A549 (cell line): ENCODE data around the gene LINGO3. TPM values are rescaled to one million over a fixed set of nuclear protein-coding genes. Genes with fewer than 3 reads are reported as not detected.
A peak's percentile ranks its signal among the peaks of the same experiment; 100 is the strongest.

Experiments used
- ATAC-seq, 2 experiments: fragments of 200-7000 bp in 1 of 2; fragments of >200 bp in 1 of 2; cut with Nextera tagmentation in 1 of 2; cut with Tn5 transposase in 1 of 2; 3 replicates each; pipeline versions ENCODE4 v1.8.0 to v1.9.1; 2018 to 2020; ENCODE audit warnings: mild to moderate bottlenecking in 1 of 2, moderate library complexity in 1 of 2
- CTCF ChIA-PET: fragments of 300-600 bp; sonication (Branson Sonifier 250); formaldehyde crosslinking; extraction: SDS; loops from one replicate; lab custom pipeline; 2021; ENCODE audit warnings: antibody characterized with exemption, inconsistent platforms; lab: Yijun Ruan, JAX
- POLR2A ChIA-PET: fragments of 350-600 bp; formaldehyde crosslinking; extraction: SDS; loops from one replicate; lab custom pipeline; 2021; ENCODE audit warnings: antibody characterized with exemption, inconsistent platforms; lab: Yijun Ruan, JAX
- DNase-seq, 2 experiments: peaks; one replicate each; pipeline versions ENCODE4 v3.0.0 to v3.0.0-alpha.2; 2011 to 2016; ENCODE audit warnings: low read depth in 1 of 2, low spot score in 1 of 2
- FAIRE-seq: peaks from 2 replicates; lab custom pipeline; 2011; peaks lifted over from hg19 to GRCh38; lab: Jason Lieb, UNC
- H3K27ac ChIP-seq, 2 experiments: fragments of >200 bp; sonication (Bioruptor Twin); formaldehyde crosslinking; 3 replicates each; pipeline ENCODE4 v1.5.1; 2016 to 2017
- H3K4me1 ChIP-seq: fragments of >200 bp; sonication (Bioruptor Twin); formaldehyde crosslinking; 3 replicates; pipeline ENCODE4 v1.6.1; 2016
- H3K4me2 ChIP-seq: fragments of >200 bp; sonication (Bioruptor Twin); formaldehyde crosslinking; 3 replicates; pipeline ENCODE4 v1.6.1; 2016
- H3K4me3 ChIP-seq: fragments of >200 bp; sonication (Bioruptor Twin); formaldehyde crosslinking; 3 replicates; pipeline ENCODE4 v1.5.1; 2016
- H3K9me3 ChIP-seq: fragments of >200 bp; sonication (Bioruptor Twin); formaldehyde crosslinking; 3 replicates; pipeline ENCODE4 v1.6.1; 2016
- ATOH8 ChIP-seq: fragments of 250-450 bp; sonication (Bioruptor Pico); IDR thresholded peaks from 2 replicates; pipeline ENCODE4 v1.5.0; 2020; ENCODE audit warnings: low read depth, mild to moderate bottlenecking, moderate library complexity
- CBX2 ChIP-seq: fragments of 200-600 bp; sonication (generic); IDR thresholded peaks from 2 replicates; pipeline ENCODE4 v1.6.1; 2016; ENCODE audit warnings: low read depth, mild to moderate bottlenecking, borderline replicate concordance
- CBX8 ChIP-seq: fragments of 200-600 bp; sonication (generic); IDR thresholded peaks from 2 replicates; pipeline ENCODE4 v1.6.1; 2016
- CEBPB ChIP-seq, 2 experiments: fragments of >200 bp in 1 of 2; sonication (Bioruptor Twin) in 1 of 2; formaldehyde crosslinking in 1 of 2; IDR thresholded peaks; 2 replicates each; pipeline ENCODE4 v1.6.1; 2012 to 2016
- CTCF ChIP-seq: fragments of >200 bp; sonication (Bioruptor Twin); formaldehyde crosslinking; IDR thresholded peaks from 3 replicates; pipeline ENCODE4 v1.5.1; 2016
- ELK1 ChIP-seq: fragments of 150-350 bp; IDR thresholded peaks from 2 replicates; pipeline ENCODE4 v1.6.1; 2014; ENCODE audit warnings: low read depth, mild to moderate bottlenecking, low read length
- EP300 ChIP-seq, 2 experiments: fragments of >200 bp; sonication (Bioruptor Twin); formaldehyde crosslinking; IDR thresholded peaks; 2 replicates in 1 of 2; 3 replicates in 1 of 2; pipeline ENCODE4 v1.6.1; 2016 to 2017
- ESRRA ChIP-seq: fragments of 150-350 bp; IDR thresholded peaks from 2 replicates; pipeline ENCODE4 v1.6.1; 2014; ENCODE audit warnings: mild to moderate bottlenecking, low read length, borderline replicate concordance
- FOSL2 ChIP-seq, 2 experiments: fragments of 450-650 bp in 1 of 2; fragments of >200 bp in 1 of 2; sonication (Bioruptor Twin) in 1 of 2; formaldehyde crosslinking; IDR thresholded peaks; 2 replicates each; pipeline versions ENCODE4 v1.5.0 to v1.6.1; 2016 to 2020; ENCODE audit warnings: mild to moderate bottlenecking in 1 of 2, moderate library complexity in 1 of 2
- FOXS1 ChIP-seq: fragments of 250-450 bp; sonication (Bioruptor Pico); IDR thresholded peaks from 2 replicates; pipeline ENCODE4 v1.5.0; 2020; ENCODE audit warnings: mild to moderate bottlenecking, moderate library complexity
- HEYL ChIP-seq: fragments of 250-450 bp; sonication (Bioruptor Pico); IDR thresholded peaks from 2 replicates; pipeline ENCODE4 v1.8.0; 2021; ENCODE audit warnings: mild to moderate bottlenecking, moderate library complexity
- JUNB ChIP-seq: fragments of >200 bp; sonication (Bioruptor Twin); formaldehyde crosslinking; IDR thresholded peaks from 2 replicates; pipeline ENCODE4 v1.6.1; 2016
- KDM5A ChIP-seq: fragments of 200-600 bp; sonication (generic); IDR thresholded peaks from 2 replicates; pipeline ENCODE4 v1.6.1; 2016; ENCODE audit warnings: antibody characterized with exemption, mild to moderate bottlenecking
- MAX ChIP-seq: IDR thresholded peaks from 2 replicates; pipeline ENCODE4 v1.6.1; 2012
- NFE2L2 ChIP-seq: fragments of 150-350 bp; conservative IDR thresholded peaks from 2 replicates; pipeline ENCODE4 v1.6.1; 2014; ENCODE audit warnings: low read length
- NR3C1 ChIP-seq: fragments of >200 bp; sonication (Bioruptor Twin); formaldehyde crosslinking; IDR thresholded peaks from 3 replicates; pipeline ENCODE4 v1.6.1; 2017
- RAD21 ChIP-seq, 2 experiments: fragments of >200 bp in 1 of 2; sonication (Bioruptor Twin) in 1 of 2; formaldehyde crosslinking in 1 of 2; IDR thresholded peaks in 1 of 2; conservative IDR thresholded peaks in 1 of 2; 2 replicates in 1 of 2; 3 replicates in 1 of 2; pipeline ENCODE4 v1.6.1; 2012 to 2018; ENCODE audit warnings: inconsistent platforms in 1 of 2
- RARB ChIP-seq: fragments of 250-450 bp; sonication (Bioruptor Pico); IDR thresholded peaks from 2 replicates; pipeline ENCODE4 v1.8.0; 2021; ENCODE audit warnings: mild to moderate bottlenecking, moderate library complexity
- RFX5 ChIP-seq: fragments of 450-650 bp; IDR thresholded peaks from 2 replicates; pipeline ENCODE4 v1.7.1; 2014; ENCODE audit warnings: antibody characterized with exemption, mild to moderate bottlenecking, moderate library complexity
- TFCP2L1 ChIP-seq: fragments of 250-450 bp; sonication (Bioruptor Pico); IDR thresholded peaks from 2 replicates; pipeline ENCODE4 v1.5.0; 2021; ENCODE audit warnings: mild to moderate bottlenecking
- ZSCAN20 ChIP-seq: fragments of 250-450 bp; sonication (Bioruptor Pico); IDR thresholded peaks from 2 replicates; pipeline ENCODE4 v1.8.0; 2022; ENCODE audit warnings: mild to moderate bottlenecking, moderate library complexity
- WGBS: methylation state at CpG from one replicate; pipeline ENCODE4 v1.1.6; 2017; ENCODE audit errors: missing lambda C conversion rate; 5-methylcytosine and 5-hydroxymethylcytosine counted together
- polyA plus RNA-seq, 4 experiments: library from polyadenylated mRNA; depleted of rRNA in 3 of 4; stranded (reverse); fragments of >200 nt; fragmentation: RNase III in 1 of 4; extraction: RNeasy Plus Mini Kit Qiagen cat#74134 plus additional on column Dnase treatment in 1 of 4; gene quantifications; 2 replicates in 3 of 4; 3 replicates in 1 of 4; pipeline ENCODE4 v1.2.3, GENCODE V29; 2011 to 2017

Gene LINGO3
- polyA plus RNA-seq, 2 of the 4 experiments (the other 2 are of a cell fraction), result not detected

- TF ChIP-seq TFCP2L1 (CRISPR knock-in tag) (no peak), CTCF (no peak), EP300 (IDR thresholded peaks at IDR 0.05) (no peak), HEYL (CRISPR knock-in tag) (no peak), ESRRA (no peak), CBX8 (no peak), JUNB (no peak), NFE2L2 (no peak)
- FAIRE-seq (no peak), DNase-seq (no peak), ATAC-seq (no peak)
- H3K9me3 ChIP-seq, result no peaks in the 10 kb centered on the region
- no peaks in the 10 kb centered on the region for H3K4me1 ChIP-seq
- POLR2A ChIA-PET, result no interaction called here
- 97% methylated on average over 26 of the region's 54 CpGs for WGBS
- H3K27ac ChIP-seq, result no peak overlapping the region
- no peak overlapping the region for H3K4me2 ChIP-seq
- H3K4me3 ChIP-seq, result no peak overlapping the region
- CTCF ChIA-PET, result interaction anchor here (0.8 kb wide), 1 partner anchor 275 kb away, joined by 3 read pairs; no protein-coding TSS in a partner anchor
Measured at GRCh38 chr19:2338751-2339643, 31.0 kb upstream of the LINGO3 start.

- H3K4me2 ChIP-seq, result no peak overlapping the region
- H3K27ac ChIP-seq, result no peak overlapping the region
- 96% methylated on average over 9 of the region's 21 CpGs for WGBS
- POLR2A ChIA-PET, result no interaction called here
- FAIRE-seq (no peak), ATAC-seq (no peak)
- H3K4me3 ChIP-seq, result no peak overlapping the region
- no peaks in the 10 kb centered on the region for H3K9me3 ChIP-seq
- TF ChIP-seq RARB, result no peak
- TF ChIP-seq CBX2, result no peak
- no peak for TF ChIP-seq RFX5
- no peak for TF ChIP-seq CEBPB (IDR thresholded peaks at IDR 0.05)
- no peak for TF ChIP-seq KDM5A
- TF ChIP-seq, all 56 proteins: peak for 0
- no peaks in the 10 kb centered on the region for H3K4me1 ChIP-seq
- DNase-seq, result no peak
- CTCF ChIA-PET, result interaction anchor here (0.5 to 1.5 kb wide), 4 partner anchors 28 to 375 kb away, joined by 3 to 4 read pairs (median 4); no protein-coding TSS in a partner anchor
Measured at GRCh38 chr19:2338055-2338615, 30.2 kb upstream of the LINGO3 start.

GRCh38 chr19:2337329-2337707, 29.4 kb upstream of the LINGO3 start:
- CTCF ChIA-PET, result interaction anchor here (1.1 to 1.5 kb wide), 2 partner anchors 29 to 299 kb away, joined by 3 to 4 read pairs; no protein-coding TSS in a partner anchor
- Histone ChIP-seq H3K4me2 (no peak overlapping the region), H3K4me3 (no peak overlapping the region), H3K4me1 (no peaks in the 10 kb centered on the region), H3K27ac (no peak overlapping the region), H3K9me3 (no peaks in the 10 kb centered on the region)
- ATAC-seq, result peak in 1 of 2 experiments; percentile 74; a peak in 3 of 6 replicates
- no peak for DNase-seq
- FAIRE-seq, result no peak
- POLR2A ChIA-PET, result no interaction called here
- TF ChIP-seq ZSCAN20 (no peak), CTCF (no peak), NR3C1 (no peak), MAX (no peak), ATOH8 (no peak), CBX2 (no peak), ELK1 (no peak), FOSL2 (IDR thresholded peaks at IDR 0.05) (no peak), FOSL2 (CRISPR knock-in tag; IDR thresholded peaks at IDR 0.05) (no peak), FOXS1 (no peak), RAD21 (conservative IDR thresholded peaks at IDR 0.05 in 1 of 2, IDR thresholded peaks at IDR 0.05 in 1 of 2) (no peak), KDM5A (no peak), RFX5 (no peak), NFE2L2 (no peak)
- 67% methylated on average over 9 of the region's 19 CpGs for WGBS
